ENCODE results near the gene GNPTG. TPM values are rescaled to one million over a fixed set of nuclear protein-coding genes. Genes with fewer than 3 reads are reported as not detected.

GNPTG gene
- total and polyA plus RNA-seq, 2 of the 13 experiments (the other 11 are each of a cell fraction or from before 2014, with no cell fraction given): 22.7 to 71.1 TPM

GRCh38 chr16:1308977-1309885 is 42.5 kb upstream of the GNPTG start, which contains the start of gene UBE2I (continued):
- TF ChIP-seq MAFK (conservative IDR thresholded peaks at IDR 0.05 in 1 of 2, IDR thresholded peaks at IDR 0.05 in 1 of 2; ENCODE audit: low read length in 2 of 2): no peak
- TF ChIP-seq ATF6 (CRISPR knock-in tag; conservative IDR thresholded peaks at IDR 0.05): no peak
- peak; percentile 68; the same call in 1 of the 2 replicates for TF ChIP-seq ZNF709 (CRISPR knock-in tag; IDR thresholded peaks at IDR 0.05)
- TF ChIP-seq ZNF451 (CRISPR knock-in tag; IDR thresholded peaks at IDR 0.05): no peak
- peak; percentile 85; the same call in 1 of the 2 replicates for TF ChIP-seq ZNF678 (CRISPR knock-in tag; IDR thresholded peaks at IDR 0.05)
- TF ChIP-seq DMTF1 (CRISPR knock-in tag; IDR thresholded peaks at IDR 0.05): no peak
- TF ChIP-seq BCL6 (CRISPR knock-in tag; IDR thresholded peaks at IDR 0.05): no peak
- no peak for TF ChIP-seq NR3C1 (CRISPR knock-in tag; IDR thresholded peaks at IDR 0.05)
- no peak for TF ChIP-seq ZNF878 (CRISPR knock-in tag; IDR thresholded peaks at IDR 0.05)
- peak; percentile 26; the same call in 1 of the 2 replicates for TF ChIP-seq MIER3 (CRISPR knock-in tag; IDR thresholded peaks at IDR 0.05; ENCODE audit: borderline replicate concordance)
- peak; percentile 97 for TF ChIP-seq ZNF737 (CRISPR knock-in tag; IDR thresholded peaks at IDR 0.05; ENCODE audit: borderline replicate concordance)
- no peak for TF ChIP-seq USF2 (IDR thresholded peaks at IDR 0.05; ENCODE audit: low read depth, low read length)
- TF ChIP-seq USF2 (CRISPR knock-in tag; IDR thresholded peaks at IDR 0.05; ENCODE audit: borderline replicate concordance): no peak
- TF ChIP-seq TBX3 (IDR thresholded peaks at IDR 0.05; ENCODE audit: borderline replicate concordance): peak; percentile 89
- TF ChIP-seq ATF4 (CRISPR knock-in tag; IDR thresholded peaks at IDR 0.05): no peak
- TF ChIP-seq DNMT1 (CRISPR knock-in tag; IDR thresholded peaks at IDR 0.05): no peak
- TF ChIP-seq SP4 (CRISPR knock-in tag; IDR thresholded peaks at IDR 0.05): peak; percentile 98
- peak; percentile 80 for TF ChIP-seq KMT2B (CRISPR knock-in tag; IDR thresholded peaks at IDR 0.05)
- TF ChIP-seq TIGD3 (CRISPR knock-in tag; IDR thresholded peaks at IDR 0.05; ENCODE audit: borderline replicate concordance): peak; percentile 84; the same call in 1 of the 2 replicates
- TF ChIP-seq ZNF746 (CRISPR knock-in tag; IDR thresholded peaks at IDR 0.05): peak; percentile 42; the same call in 1 of the 2 replicates
